ENCODE results near the gene LCE5A.

Gene LCE5A

DNA sequence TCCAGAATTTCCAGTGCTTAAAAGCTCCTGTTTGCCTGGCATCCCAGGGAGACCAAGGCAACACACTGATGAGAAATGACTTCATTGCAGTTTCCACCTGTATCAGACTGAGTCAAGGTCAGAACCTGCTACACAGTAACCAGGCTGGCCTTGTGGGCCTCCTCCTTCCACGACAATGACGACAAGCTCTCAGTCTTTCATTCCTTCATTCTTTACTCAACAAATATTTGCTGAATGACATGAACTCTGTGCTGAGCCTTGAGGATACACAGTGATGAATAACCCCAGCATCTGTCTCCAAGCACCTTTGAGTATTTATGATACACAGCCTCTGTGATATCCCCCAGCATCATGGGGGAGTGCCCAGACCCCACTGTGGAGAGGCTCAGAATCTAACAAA is 8.9 kb upstream of the LCE5A start:
- CTCF ChIA-PET, result no interaction called here
- H3K4me3 ChIP-seq (ENCODE audit: low read depth, low read length), result no peak overlapping the region
- DNase-seq (ENCODE audit: low read depth, low spot score), result no peak
- TF ChIP-seq, protein P1, sequence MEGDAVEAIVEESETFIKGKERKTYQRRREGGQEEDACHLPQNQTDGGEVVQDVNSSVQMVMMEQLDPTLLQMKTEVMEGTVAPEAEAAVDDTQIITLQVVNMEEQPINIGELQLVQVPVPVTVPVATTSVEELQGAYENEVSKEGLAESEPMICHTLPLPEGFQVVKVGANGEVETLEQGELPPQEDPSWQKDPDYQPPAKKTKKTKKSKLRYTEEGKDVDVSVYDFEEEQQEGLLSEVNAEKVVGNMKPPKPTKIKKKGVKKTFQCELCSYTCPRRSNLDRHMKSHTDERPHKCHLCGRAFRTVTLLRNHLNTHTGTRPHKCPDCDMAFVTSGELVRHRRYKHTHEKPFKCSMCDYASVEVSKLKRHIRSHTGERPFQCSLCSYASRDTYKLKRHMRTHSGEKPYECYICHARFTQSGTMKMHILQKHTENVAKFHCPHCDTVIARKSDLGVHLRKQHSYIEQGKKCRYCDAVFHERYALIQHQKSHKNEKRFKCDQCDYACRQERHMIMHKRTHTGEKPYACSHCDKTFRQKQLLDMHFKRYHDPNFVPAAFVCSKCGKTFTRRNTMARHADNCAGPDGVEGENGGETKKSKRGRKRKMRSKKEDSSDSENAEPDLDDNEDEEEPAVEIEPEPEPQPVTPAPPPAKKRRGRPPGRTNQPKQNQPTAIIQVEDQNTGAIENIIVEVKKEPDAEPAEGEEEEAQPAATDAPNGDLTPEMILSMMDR (IDR thresholded peaks at IDR 0.05; ENCODE audit: insufficient read depth, low read length, missing control alignments), result no peak
- POLR2A ChIA-PET, result no interaction called here

DNA sequence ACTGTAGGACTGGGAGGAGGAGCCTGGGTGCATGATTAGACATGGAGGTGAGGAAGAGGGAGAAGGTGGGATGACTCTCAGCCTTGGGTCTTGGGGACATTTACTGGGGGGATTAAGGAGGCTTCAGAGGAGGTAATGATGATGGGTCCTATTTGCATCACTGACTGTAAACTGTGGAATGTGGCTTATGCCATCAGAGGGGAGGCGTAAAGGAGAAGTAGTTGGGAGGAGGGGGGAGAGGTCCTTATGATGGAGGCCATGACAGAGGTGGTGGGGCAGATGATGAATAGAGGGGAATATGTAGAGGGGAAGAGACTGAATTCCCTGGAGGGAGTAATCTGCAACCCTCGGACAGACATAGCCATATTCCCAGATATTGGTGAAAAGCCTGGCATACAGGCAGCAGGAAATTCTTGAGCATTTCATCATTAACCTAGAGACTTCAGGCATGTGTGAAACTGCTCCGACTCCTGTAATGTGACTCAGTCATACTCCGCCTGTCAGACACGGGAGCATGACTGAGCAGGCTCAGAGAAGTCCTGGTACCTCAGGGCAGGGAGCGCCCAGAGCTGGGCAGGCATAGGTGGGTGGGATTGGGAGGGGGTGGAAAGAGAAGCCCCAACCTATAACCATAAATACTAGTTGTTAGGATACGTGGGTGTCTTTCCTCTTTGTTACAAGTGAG is 8.0 kb upstream of the LCE5A start:
- ChIA-PET CTCF (no interaction called here), POLR2A (no interaction called here)
- DNase-seq (ENCODE audit: low read depth, low spot score), result no peak
- H3K4me3 ChIP-seq (ENCODE audit: low read depth, low read length), result no peak overlapping the region
- TF ChIP-seq, protein P1 (IDR thresholded peaks at IDR 0.05; ENCODE audit: insufficient read depth, low read length, missing control alignments), result no peak

DNA sequence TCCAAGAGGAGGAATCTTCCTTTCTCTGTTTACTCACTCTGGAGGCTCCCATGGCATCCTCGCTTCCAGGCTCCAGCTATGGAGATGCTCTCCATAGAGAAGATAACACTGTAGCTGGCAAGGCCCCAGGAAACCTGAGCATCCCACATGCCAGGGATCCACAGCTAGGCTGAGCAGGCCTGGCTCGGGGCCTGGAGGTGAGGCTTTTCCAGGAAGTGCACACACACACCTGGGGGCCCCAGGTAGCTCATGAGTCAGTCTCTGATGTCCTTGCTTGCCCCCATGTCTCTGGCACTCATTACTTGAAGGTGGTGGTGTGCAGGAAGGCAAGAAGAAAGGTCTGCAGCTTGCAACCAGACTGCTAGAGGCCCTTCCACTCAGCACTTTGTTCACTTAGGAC is 5.5 kb upstream of the LCE5A start:
- CTCF ChIA-PET, result no interaction called here
- DNase-seq (ENCODE audit: low read depth, low spot score), result no peak
- TF ChIP-seq, protein P1 (IDR thresholded peaks at IDR 0.05; ENCODE audit: insufficient read depth, low read length, missing control alignments), result no peak
- H3K4me3 ChIP-seq (ENCODE audit: low read depth, low read length), result no peak overlapping the region
- POLR2A ChIA-PET, result no interaction called here

DNA sequence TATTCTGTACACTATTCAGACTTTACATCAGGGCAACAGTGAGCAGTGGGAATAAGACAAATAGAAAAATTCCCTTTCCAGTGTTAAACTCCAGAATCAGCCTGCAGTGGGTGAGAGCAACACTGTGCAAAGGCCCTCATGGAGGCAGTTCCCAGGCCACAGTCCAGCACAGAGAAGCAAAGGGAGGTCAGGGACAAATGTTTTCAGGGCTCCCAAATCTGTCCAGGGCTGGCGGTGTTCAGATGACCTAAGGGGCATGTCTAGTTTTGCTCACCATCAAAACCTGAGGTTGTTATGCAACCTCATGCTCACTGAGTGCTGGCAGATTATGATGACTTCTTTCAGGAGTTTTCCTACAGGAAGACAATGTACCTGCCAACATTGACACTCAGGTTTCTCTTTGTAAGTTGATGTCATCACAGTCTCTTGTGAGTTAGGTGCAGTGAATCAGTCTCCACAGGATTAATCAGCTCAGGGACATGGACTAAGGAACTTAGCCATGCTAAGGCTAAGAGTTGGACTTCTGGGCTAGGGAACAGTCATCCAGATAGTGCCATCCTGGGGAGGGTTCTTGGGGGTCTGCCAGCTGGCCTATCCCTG is 3.6 kb upstream of the LCE5A start:
- POLR2A ChIA-PET, result no interaction called here
- no peak for DNase-seq (ENCODE audit: low read depth, low spot score)
- H3K4me3 ChIP-seq (ENCODE audit: low read depth, low read length), result no peak overlapping the region
- TF ChIP-seq, protein P1 (IDR thresholded peaks at IDR 0.05; ENCODE audit: insufficient read depth, low read length, missing control alignments), result no peak
- CTCF ChIA-PET, result no interaction called here

DNA sequence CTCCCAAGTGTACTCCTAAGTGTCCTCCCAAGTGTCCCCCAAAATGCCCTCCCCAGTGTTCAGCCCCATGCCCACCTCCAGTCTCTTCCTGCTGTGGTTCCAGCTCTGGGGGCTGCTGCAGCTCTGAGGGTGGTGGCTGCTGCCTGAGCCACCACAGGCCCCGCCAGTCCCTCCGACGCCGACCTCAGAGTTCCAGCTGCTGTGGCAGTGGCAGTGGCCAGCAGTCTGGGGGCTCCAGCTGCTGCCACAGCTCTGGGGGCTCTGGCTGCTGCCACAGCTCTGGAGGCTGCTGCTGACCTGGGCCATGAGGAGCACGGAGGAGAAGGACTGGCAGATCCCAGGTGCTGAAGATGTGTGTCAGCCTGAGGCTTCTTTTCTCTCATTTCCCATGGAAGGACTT is 993 bp downstream of the LCE5A start:
- no peak for DNase-seq (ENCODE audit: low read depth, low spot score)
- CTCF ChIA-PET, result no interaction called here
- POLR2A ChIA-PET, result no interaction called here
- TF ChIP-seq, protein P1 (IDR thresholded peaks at IDR 0.05; ENCODE audit: insufficient read depth, low read length, missing control alignments), result no peak
- no peak overlapping the region for H3K4me3 ChIP-seq (ENCODE audit: low read depth, low read length)

DNA sequence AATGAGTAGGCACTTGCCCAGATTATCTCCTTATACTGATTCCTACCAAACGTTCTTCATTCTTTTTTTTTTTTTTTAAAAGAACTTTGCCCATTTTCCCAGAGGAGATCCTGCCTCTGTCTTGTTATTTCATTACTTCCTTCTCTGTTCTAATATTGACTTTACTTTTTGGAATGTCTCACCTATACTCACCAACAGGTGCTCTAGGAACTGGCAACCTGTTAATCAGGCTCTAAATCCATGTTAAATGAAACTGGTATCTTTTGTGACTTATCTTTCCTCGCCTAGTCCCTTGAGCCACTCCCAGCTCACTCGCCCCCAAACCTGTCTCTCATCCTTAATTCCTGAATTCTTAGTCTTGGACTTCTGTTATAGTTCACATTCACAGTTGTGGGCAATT is 2.5 kb downstream of the LCE5A start:
- TF ChIP-seq, protein P1 (IDR thresholded peaks at IDR 0.05; ENCODE audit: insufficient read depth, low read length, missing control alignments), result no peak
- DNase-seq (ENCODE audit: low read depth, low spot score), result no peak
- POLR2A ChIA-PET, result no interaction called here
- CTCF ChIA-PET, result no interaction called here
- no peak overlapping the region for H3K4me3 ChIP-seq (ENCODE audit: low read depth, low read length)
